GM10248 (cell line): ENCODE data around the gene YPEL4.

Experiments
- CTCF ChIA-PET: fragments of 300-600 bp; sonication (Branson Sonifier 250); formaldehyde crosslinking; extraction: SDS; loops from one replicate; lab custom pipeline; 2021; ENCODE audit warnings: antibody characterized with exemption; lab: Yijun Ruan, JAX
- POLR2A ChIA-PET: fragments of 350-650 bp; sonication (Branson Sonifier 250); formaldehyde crosslinking; extraction: SDS; loops from one replicate; lab custom pipeline; 2020; ENCODE audit warnings: antibody characterized with exemption; lab: Yijun Ruan, JAX
- DNase-seq: peaks from one replicate; pipeline ENCODE4 v3.0.0; 2012; ENCODE audit errors: extremely low spot score
- TF ChIP-seq, protein P1 (sequence below): IDR thresholded peaks from 2 replicates; pipeline ENCODE4 v1.5.1; 2012; ENCODE audit warnings: mild to moderate bottlenecking, low read depth; ENCODE audit errors: extremely low read depth, missing control alignments, control extremely low read depth

The YPEL4 gene

DNA sequence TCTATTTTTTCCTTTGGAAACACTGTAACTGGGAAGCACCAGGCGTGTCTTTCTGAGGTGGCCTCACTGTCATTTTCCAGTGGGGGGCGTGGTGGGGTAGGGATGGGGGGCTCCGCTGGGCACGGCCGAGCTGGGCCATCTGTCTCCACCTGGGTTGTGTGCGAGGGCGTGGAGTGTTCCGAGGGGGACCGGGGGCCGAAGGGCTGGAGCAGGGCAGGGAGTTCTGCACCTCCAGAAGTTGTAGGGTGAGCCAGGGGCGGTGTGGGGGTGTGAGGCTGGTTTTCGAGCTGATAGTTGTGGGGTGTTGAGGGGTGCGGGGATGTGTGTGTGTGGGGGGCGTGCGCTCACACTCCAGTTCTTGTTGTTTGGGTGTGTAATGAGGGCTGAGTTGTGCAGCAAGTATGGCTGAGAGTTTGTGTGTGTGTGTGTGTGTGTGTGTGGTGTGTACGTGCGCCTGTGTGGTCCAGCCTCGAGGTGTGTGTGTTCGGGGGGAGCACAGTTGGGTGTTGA lies 10.8 kb downstream of the YPEL4 start:
- TF ChIP-seq, protein P1, sequence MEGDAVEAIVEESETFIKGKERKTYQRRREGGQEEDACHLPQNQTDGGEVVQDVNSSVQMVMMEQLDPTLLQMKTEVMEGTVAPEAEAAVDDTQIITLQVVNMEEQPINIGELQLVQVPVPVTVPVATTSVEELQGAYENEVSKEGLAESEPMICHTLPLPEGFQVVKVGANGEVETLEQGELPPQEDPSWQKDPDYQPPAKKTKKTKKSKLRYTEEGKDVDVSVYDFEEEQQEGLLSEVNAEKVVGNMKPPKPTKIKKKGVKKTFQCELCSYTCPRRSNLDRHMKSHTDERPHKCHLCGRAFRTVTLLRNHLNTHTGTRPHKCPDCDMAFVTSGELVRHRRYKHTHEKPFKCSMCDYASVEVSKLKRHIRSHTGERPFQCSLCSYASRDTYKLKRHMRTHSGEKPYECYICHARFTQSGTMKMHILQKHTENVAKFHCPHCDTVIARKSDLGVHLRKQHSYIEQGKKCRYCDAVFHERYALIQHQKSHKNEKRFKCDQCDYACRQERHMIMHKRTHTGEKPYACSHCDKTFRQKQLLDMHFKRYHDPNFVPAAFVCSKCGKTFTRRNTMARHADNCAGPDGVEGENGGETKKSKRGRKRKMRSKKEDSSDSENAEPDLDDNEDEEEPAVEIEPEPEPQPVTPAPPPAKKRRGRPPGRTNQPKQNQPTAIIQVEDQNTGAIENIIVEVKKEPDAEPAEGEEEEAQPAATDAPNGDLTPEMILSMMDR, result no peak
- ChIA-PET POLR2A (no interaction called here), CTCF (interaction anchor here (1.0 to 14.1 kb wide), 9 partner anchors 8 to 181 kb away, joined by 3 to 295 read pairs (median 3); partner anchors contain the start of genes RTN4RL2 and UBE2L6)
- DNase-seq, result no peak

DNA sequence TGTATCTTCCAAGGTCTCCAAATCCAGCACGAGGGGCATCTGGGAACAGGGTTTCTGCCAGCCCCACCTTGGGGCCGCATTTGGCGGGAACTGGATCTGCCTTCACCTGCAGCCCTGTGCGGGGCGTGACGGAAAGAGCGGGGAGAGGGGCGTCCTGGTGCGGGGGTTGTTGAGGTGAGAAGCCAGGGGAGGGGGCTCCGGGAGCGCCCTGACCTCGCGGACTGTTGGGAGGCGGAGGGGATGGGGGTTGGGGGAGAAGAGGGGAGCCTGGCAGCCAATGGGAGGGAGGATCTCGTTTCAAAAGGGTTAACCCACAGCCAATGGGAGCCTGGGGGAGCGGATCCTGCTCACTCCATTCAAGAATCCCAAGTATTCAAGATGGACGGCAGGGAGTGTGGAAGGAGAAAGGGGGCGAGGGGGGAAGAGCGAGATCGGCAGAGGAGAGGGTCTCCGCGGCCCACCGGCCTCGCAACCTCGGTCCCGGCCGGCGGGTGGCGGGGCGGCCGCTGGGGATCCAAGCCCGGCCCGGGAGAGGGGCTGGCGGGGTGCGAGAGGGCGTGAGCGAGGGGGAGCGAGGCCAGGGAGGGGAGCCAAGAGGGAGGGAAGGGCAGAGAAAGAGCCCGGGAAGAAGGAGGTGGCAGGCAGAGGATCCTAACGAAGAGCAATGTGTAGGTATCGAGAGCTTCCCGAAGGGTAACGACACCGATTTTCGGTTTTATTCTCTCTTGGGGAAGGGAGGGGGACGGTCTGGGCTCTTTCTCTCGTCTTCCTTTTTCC lies 11.5 kb downstream of the YPEL4 start:
- CTCF ChIA-PET, result interaction anchor here (1.0 to 14.1 kb wide), 9 partner anchors 7 to 181 kb away, joined by 3 to 295 read pairs (median 11); partner anchors contain the start of genes RTN4RL2 and UBE2L6
- POLR2A ChIA-PET, result no interaction called here
- TF ChIP-seq, protein P1, result no peak
- DNase-seq, result peak; percentile 64

DNA sequence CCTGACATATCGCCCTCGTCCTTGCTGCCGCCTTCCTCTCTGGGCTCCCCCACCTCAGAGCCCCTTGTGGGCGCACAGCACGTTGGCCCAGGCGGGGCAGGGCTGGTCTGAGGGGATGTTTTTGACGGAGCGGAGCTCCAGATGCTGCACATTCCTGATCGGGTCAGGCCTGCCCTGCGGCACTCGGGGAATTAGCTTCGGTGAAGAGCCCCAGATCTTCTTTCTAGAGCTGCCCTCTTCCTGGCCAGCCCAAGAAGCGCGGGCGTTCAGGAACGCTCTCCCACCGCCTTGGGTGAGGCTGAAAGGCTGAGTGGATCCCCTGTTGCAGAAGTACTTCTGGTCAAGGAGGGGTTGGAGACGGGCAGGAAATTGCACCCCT lies 12.1 kb downstream of the YPEL4 start:
- POLR2A ChIA-PET, result no interaction called here
- DNase-seq, result no peak

DNA sequence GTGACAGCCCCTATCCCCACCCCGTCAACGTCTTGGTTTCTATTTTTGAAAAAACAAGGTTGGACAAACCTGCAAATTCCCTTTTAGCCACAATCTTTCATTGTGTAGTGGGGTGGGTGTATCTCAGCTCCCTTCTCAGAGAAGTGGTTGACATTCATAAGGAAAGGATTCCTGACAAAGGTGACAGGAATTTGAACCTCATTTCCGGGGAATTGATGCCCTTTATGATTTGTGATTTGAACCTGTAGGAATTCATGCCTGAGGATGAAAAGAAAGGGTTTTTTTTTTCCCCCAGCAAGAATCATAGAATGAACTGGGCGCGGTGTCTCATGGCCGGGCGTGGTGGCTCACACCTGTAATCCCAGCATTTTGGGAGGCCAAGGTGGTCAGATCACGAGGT lies 14.5 kb downstream of the YPEL4 start:
- DNase-seq, result no peak
- ChIA-PET POLR2A (interaction anchor here (1.0 kb wide), 1 partner anchor 39 kb away, joined by 3 read pairs; no protein-coding TSS in a partner anchor), CTCF (interaction anchor here (1.6 to 14.1 kb wide), 5 partner anchors 9 to 142 kb away, joined by 4 to 295 read pairs (median 16); partner anchors contain the start of gene UBE2L6)
- TF ChIP-seq, protein P1, result no peak

More for the DNA sequence above, 12.1 kb downstream of the YPEL4 start:
- CTCF ChIA-PET, result interaction anchor here (1.6 to 14.1 kb wide), 5 partner anchors 11 to 180 kb away, joined by 3 to 295 read pairs (median 16); partner anchors contain the start of gene UBE2L6
- TF ChIP-seq, protein P1, result no peak

DNA sequence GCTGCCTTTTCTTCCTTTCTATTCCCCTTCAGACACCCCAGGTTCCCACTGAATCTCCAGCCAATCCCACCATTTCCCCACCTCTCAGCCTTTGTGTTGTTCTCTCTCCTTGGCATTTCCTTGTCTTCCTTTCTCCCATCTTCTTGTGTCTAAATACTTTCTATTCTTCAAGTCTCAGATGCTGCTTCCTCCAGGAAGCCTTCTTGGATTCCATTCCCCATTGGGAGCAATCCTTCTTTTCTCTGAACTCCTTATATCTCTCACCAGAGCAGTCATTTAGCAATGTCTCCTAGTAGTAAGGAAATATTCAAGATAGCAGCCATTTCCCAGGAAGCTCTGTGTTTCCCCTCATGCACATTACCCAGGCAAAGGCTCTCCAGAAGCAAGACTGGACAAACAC lies 15.4 kb downstream of the YPEL4 start:
- no peak for DNase-seq
- ChIA-PET CTCF (interaction anchor here (0.7 to 4.1 kb wide), 6 partner anchors 10 to 176 kb away, joined by 3 to 16 read pairs (median 6); partner anchors contain the start of gene UBE2L6), POLR2A (interaction anchor here (1.0 kb wide), 1 partner anchor 38 kb away, joined by 3 read pairs; no protein-coding TSS in a partner anchor)
- TF ChIP-seq, protein P1, result no peak

- ChIA-PET POLR2A (no interaction called here), CTCF (interaction anchor here (0.8 to 4.1 kb wide), 8 partner anchors 8 to 176 kb away, joined by 3 to 16 read pairs (median 4); partner anchors contain the start of gene UBE2L6)
- no peak for DNase-seq
- TF ChIP-seq, protein P1, result no peak
Measured at GRCh38 chr11:57633394-57634070, 16.2 kb downstream of the YPEL4 start.
